GM10266 (cell line): ENCODE measurements around the gene ST8SIA5.

Experiments used
- DNase-seq: peaks from one replicate; pipeline ENCODE4 v3.0.0; 2012; ENCODE audit errors: extremely low spot score
- TF ChIP-seq, protein P1 (sequence below): IDR thresholded peaks from 2 replicates; pipeline ENCODE4 v1.5.1; 2012; ENCODE audit warnings: mild to moderate bottlenecking, low read depth; ENCODE audit not compliant: control insufficient read depth, insufficient read depth; ENCODE audit errors: missing control alignments

ST8SIA5 gene

DNA sequence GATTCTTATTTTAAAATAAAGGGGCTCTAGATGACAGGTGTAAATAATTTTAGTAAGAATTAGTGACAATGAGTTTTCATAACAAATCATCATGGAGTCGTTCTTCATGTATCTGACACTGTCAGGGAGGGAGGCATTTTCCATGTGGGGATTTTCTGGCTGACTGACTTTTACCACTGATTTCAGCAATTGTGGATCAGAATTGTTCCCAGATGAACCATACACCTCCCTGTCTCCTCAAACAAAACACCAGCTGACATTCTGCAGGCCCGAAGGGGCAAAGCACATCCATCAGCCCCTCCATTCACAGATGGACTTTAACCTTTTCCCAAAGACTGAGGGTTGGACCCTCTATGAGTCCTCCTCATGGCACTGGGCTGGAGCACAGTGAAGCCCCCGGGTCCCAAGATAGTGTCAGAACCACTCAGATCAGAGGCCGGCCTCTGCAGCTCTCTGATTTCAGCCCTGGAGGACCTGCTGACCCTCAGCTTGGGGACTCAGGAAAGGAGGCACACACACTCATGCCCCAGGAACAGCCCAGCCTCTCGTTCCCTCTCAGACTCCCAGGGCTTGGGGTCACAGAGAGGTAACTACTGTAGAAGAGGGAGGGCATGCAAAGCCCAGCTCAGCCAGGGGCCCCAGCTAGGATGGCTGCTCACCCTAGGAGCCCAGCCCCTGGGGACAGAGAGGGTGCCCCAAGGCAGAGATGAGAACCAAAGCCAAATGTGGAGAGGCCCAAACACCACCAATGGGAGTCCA lies 56.6 kb downstream of the ST8SIA5 start:
- no peak for DNase-seq
- TF ChIP-seq, protein P1, sequence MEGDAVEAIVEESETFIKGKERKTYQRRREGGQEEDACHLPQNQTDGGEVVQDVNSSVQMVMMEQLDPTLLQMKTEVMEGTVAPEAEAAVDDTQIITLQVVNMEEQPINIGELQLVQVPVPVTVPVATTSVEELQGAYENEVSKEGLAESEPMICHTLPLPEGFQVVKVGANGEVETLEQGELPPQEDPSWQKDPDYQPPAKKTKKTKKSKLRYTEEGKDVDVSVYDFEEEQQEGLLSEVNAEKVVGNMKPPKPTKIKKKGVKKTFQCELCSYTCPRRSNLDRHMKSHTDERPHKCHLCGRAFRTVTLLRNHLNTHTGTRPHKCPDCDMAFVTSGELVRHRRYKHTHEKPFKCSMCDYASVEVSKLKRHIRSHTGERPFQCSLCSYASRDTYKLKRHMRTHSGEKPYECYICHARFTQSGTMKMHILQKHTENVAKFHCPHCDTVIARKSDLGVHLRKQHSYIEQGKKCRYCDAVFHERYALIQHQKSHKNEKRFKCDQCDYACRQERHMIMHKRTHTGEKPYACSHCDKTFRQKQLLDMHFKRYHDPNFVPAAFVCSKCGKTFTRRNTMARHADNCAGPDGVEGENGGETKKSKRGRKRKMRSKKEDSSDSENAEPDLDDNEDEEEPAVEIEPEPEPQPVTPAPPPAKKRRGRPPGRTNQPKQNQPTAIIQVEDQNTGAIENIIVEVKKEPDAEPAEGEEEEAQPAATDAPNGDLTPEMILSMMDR = no peak

DNA sequence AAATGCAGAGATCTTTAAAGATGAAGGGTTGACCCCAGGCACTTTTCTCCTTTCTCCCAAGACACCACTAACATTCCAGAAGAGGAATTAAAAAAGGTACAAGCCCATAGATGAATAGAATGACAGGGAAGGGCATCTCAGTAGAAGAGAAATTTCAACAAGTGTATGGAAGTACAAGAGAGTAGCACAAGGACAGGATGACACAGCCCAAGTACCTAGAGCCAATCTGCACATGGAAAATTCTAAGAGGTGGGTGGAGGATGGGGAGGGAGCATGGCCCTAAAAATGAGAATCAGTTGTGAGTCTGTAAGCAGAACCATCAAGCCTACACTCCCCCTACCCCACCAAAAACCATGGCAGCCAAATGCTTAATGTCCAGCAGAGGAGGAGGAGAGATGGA lies 60.2 kb downstream of the ST8SIA5 start:
- TF ChIP-seq, protein P1 = no peak
- no peak for DNase-seq

DNA sequence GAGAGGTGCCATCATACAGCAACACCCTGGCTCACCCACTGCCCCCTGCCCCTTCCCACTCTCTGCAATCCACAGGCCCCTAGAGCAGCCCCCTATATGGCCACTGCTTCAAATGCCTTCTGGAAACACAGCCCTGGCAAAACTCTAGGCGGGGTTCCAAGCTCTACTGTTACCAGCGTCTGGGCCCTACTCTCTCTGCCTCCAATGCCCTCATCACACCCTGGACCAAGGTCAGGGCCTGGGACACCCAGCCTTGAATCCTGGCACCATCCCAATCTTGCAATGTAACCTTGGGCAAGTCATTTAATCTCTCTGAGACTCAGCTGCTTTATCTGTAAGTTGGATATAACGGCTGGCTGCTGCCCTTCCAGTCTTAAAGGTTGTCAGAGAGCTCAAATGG lies 60.6 kb downstream of the ST8SIA5 start:
- TF ChIP-seq, protein P1 = no peak
- DNase-seq = no peak

DNA sequence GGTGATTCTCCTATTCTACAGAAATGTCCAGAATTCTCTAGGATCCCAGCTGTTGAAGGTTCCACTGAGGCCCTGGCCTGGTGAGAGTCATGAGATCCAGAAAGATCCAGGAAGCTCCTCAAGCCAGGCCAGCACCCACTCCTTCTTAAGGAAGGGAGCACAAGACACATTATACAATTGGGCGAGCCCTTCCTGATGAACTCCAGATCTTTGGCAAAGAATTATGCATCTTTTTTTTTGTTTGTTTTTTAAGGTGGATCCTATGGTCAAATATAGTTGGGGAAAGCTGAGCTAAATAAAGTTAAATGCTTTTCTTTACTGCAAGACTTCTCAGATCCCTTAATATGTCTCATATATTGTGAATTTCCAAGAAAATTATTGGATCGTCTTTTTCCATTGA lies 62.9 kb downstream of the ST8SIA5 start:
- TF ChIP-seq, protein P1 = no peak
- no peak for DNase-seq

DNA sequence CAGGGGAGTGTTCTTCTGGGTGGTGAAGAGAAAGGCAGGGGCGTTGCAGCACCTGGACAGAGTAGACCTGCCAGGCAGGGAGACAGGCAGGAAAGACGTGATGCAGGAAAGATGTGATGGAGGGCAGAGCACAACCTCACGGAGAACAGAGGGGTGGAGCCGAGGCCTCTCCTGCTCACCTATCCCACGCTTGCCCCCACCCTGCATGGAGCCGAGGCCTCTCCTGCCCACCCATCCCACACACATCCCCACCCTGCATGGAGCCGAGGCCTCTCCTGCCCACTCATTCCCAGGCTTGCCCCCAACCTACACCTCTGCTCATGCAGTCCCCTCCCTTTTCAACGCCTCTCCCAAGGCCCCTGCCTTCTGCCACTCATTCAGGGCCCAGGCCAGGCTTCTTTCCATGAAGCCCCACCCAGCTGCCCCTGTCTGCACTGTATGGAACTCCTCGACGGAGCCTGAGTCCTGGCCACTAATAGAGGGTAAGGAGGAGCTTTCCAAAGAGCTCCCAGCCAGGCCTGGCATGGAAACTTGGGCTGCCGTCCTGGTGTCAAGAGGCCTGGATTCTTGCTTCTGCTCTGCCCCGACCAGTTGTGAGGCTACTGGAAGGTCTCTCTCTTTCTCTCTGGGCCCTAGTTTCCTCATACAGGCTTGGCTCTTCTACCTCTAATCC lies 67.9 kb downstream of the ST8SIA5 start:
- no peak for DNase-seq
- TF ChIP-seq, protein P1 = no peak

DNA sequence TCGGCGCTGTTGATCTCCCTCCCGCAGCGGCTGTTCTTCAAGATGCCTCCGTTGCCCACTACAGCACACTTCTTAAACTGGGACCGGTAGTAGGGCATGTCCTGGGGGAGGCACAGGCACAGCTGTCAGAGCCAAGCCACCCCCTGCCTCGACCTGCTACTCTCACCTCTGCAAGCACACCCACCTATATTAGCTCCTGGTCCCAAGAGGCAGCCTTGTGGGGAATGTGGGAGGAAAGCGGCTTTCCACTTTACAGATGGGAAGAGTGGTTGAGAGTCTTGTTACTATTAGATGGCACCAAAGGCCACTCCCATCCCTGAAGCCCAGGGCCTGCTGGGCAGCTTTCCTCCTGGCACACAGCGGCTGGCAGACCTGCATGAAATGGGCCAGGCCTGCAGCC lies 70.7 kb downstream of the ST8SIA5 start:
- TF ChIP-seq, protein P1 = no peak
- no peak for DNase-seq

DNA sequence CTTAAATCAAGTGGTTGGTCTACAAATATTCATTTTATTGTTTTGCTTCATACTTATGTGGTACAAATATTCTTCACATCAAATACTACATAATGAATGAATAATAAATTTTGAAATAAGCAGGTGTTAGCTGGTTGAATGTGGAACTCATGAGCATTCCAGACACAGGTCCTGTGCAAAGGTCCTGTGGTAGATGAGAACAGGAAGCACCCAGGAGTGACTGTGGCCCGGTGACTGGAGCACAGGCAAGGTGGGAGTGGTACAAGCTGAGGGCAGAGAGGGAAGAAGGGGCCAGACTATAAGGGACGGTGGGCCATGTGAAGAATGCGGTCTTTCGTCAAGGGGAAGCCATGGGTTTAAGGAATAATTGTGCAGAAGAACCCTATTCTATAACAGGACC lies 73.6 kb downstream of the ST8SIA5 start:
- DNase-seq = no peak
- TF ChIP-seq, protein P1 = no peak
